Kidney epithelial cell (primary cell): Measurements from ENCODE around the gene TCP11L2. TPM values are rescaled to one million over a fixed set of nuclear protein-coding genes. Genes with fewer than 3 reads are reported as not detected.

Experiments used
- DNase-seq: peaks from one replicate; pipeline ENCODE4 v3.0.0-alpha.2; 2010; ENCODE audit warnings: low read depth
- H3K27me3 ChIP-seq: 2 replicates; pipeline ENCODE4 v1.6.0; 2011; ENCODE audit warnings: low read length; ENCODE audit not compliant: control insufficient read depth, insufficient read depth
- H3K36me3 ChIP-seq: 2 replicates; pipeline ENCODE4 v1.5.1; 2011; ENCODE audit warnings: low read length; ENCODE audit not compliant: control insufficient read depth, insufficient read depth
- H3K4me3 ChIP-seq: 2 replicates; pipeline ENCODE4 v1.5.1; 2011; ENCODE audit warnings: low read depth, mild to moderate bottlenecking, control low read depth, low read length
- CTCF ChIP-seq: IDR thresholded peaks from 2 replicates; pipeline ENCODE4 v1.5.1; 2011; ENCODE audit warnings: mild to moderate bottlenecking, moderate library complexity, low read length, control low read depth, inconsistent platforms; ENCODE audit not compliant: insufficient read depth, poor library complexity, severe bottlenecking
- total RNA-seq: library from RNA; depleted of rRNA; stranded (reverse); fragments of >200 nt; gene quantifications from 2 replicates; pipeline ENCODE4 v1.2.3, GENCODE V29; 2015

Gene TCP11L2
- total RNA-seq, 1 donor from 2014 or later = 24.9 TPM

- no peaks in the 10 kb centered on the region for H3K36me3 ChIP-seq
- no peak for TF ChIP-seq CTCF
- H3K27me3 ChIP-seq = no peaks in the 10 kb centered on the region
- H3K4me3 ChIP-seq = no peak overlapping the region
- DNase-seq = no peak
Measured at GRCh38 chr12:106301241-106301610, 1.3 kb upstream of the TCP11L2 start.

GRCh38 chr12:106301611-106302321 lies 767 bp upstream of the TCP11L2 start:
- Histone ChIP-seq H3K36me3 (no peaks in the 10 kb centered on the region), H3K4me3 (peak overlapping the region; percentile 59), H3K27me3 (no peaks in the 10 kb centered on the region)
- no peak for DNase-seq
- no peak for TF ChIP-seq CTCF

GRCh38 chr12:106303202-106303820 lies 778 bp downstream of the TCP11L2 start:
- TF ChIP-seq CTCF = no peak
- no peak for DNase-seq
- no peaks in the 10 kb centered on the region for H3K27me3 ChIP-seq
- H3K36me3 ChIP-seq = no peaks in the 10 kb centered on the region
- peak overlapping the region; percentile 72 for H3K4me3 ChIP-seq

GRCh38 chr12:106304001-106304421 lies 1.5 kb downstream of the TCP11L2 start:
- TF ChIP-seq CTCF = no peak
- no peaks in the 10 kb centered on the region for H3K27me3 ChIP-seq

GRCh38 chr12:106304797-106305196 lies 2.3 kb downstream of the TCP11L2 start:
- no peak for DNase-seq
- Histone ChIP-seq H3K36me3 (no peaks in the 10 kb centered on the region), H3K4me3 (no peak overlapping the region), H3K27me3 (no peaks in the 10 kb centered on the region)
- no peak for TF ChIP-seq CTCF

More at GRCh38 chr12:106304001-106304421, 1.5 kb downstream of the TCP11L2 start:
- H3K36me3 ChIP-seq = no peaks in the 10 kb centered on the region
- no peak for DNase-seq
- no peak overlapping the region for H3K4me3 ChIP-seq
